Thoracic aorta (tissue), 2 donors: ENCODE measurements around the gene PLCB1. TPM values are rescaled to one million over a fixed set of nuclear protein-coding genes. Genes with fewer than 3 reads are reported as not detected.
"Not testable (repeated sequence)": the region's sequence is repeated elsewhere in the genome, so short reads cannot be mapped to it uniquely, and the experiment has no call there.

ENCODE experiments used
- ATAC-seq: fragments of 150-250 bp; one replicate; pipeline ENCODE4 v1.8.0; 2017; ENCODE audit warnings: low read depth; ENCODE audit not compliant: insufficient number of reproducible peaks, low FRiP score
- DNase-seq: peaks from one replicate; pipeline ENCODE4 v3.0.0-alpha.2; 2020; ENCODE audit warnings: low spot score
- H3K27ac ChIP-seq, 2 donors: fragments of 200-600 bp; sonication (generic); 1 replicate in 1 of 2; 2 replicates in 1 of 2; pipeline ENCODE4 v1.5.1; 2016; ENCODE audit warnings: mild to moderate bottlenecking in 2 of 2, moderate library complexity in 2 of 2
- H3K27me3 ChIP-seq: fragments of 200-600 bp; sonication (generic); replicated peaks from 2 replicates; pipeline ENCODE4 v1.6.0; 2016; ENCODE audit warnings: mild to moderate bottlenecking; ENCODE audit not compliant: insufficient read depth
- H3K36me3 ChIP-seq: fragments of 200-600 bp; sonication (generic); one replicate; pipeline ENCODE4 v1.5.1; 2016
- H3K4me1 ChIP-seq, 2 donors: fragments of 200-600 bp; sonication (generic); 1 replicate in 1 of 2; 2 replicates in 1 of 2; pipeline versions ENCODE4 v1.5.1 to v1.6.0; 2016; ENCODE audit warnings: low read depth in 2 of 2, mild to moderate bottlenecking in 1 of 2; ENCODE audit not compliant: control insufficient read depth in 1 of 2
- H3K4me3 ChIP-seq: fragments of 200-600 bp; sonication (generic); 2 replicates; pipeline ENCODE4 v1.5.1; 2016; ENCODE audit warnings: mild to moderate bottlenecking
- H3K9me3 ChIP-seq: fragments of 200-600 bp; sonication (generic); 2 replicates; pipeline ENCODE4 v1.5.1; 2016
- total RNA-seq, 2 donors: library from RNA; depleted of rRNA; stranded (reverse); fragments of >200 nt; gene quantifications; one replicate each; pipeline versions ENCODE4 v1.1.0 to v1.2.3, GENCODE V29; 2016
- TF ChIP-seq, protein P1 (sequence below): fragments of 200-600 bp; sonication (generic); IDR thresholded peaks from one replicate; pipeline ENCODE4 v1.5.1; 2019; ENCODE audit warnings: antibody characterized with exemption

The PLCB1 gene
- total RNA-seq, 2 donors from 2014 or later: 10.8 to 16.3 TPM

GRCh38 chr20:8815208-8815607 lies 683.1 kb downstream of the PLCB1 start:
- Histone ChIP-seq H3K27ac (no peak overlapping the region), H3K9me3 (no peaks in the 10 kb centered on the region), H3K4me1 (no peaks in the 10 kb centered on the region), H3K36me3 (no peaks in the 10 kb centered on the region), H3K4me3 (no peak overlapping the region), H3K27me3 (no peaks in the 10 kb centered on the region)
- ATAC-seq (no peak), DNase-seq (no peak)
- TF ChIP-seq, protein P1, sequence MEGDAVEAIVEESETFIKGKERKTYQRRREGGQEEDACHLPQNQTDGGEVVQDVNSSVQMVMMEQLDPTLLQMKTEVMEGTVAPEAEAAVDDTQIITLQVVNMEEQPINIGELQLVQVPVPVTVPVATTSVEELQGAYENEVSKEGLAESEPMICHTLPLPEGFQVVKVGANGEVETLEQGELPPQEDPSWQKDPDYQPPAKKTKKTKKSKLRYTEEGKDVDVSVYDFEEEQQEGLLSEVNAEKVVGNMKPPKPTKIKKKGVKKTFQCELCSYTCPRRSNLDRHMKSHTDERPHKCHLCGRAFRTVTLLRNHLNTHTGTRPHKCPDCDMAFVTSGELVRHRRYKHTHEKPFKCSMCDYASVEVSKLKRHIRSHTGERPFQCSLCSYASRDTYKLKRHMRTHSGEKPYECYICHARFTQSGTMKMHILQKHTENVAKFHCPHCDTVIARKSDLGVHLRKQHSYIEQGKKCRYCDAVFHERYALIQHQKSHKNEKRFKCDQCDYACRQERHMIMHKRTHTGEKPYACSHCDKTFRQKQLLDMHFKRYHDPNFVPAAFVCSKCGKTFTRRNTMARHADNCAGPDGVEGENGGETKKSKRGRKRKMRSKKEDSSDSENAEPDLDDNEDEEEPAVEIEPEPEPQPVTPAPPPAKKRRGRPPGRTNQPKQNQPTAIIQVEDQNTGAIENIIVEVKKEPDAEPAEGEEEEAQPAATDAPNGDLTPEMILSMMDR: no peak

GRCh38 chr20:8829256-8829655 lies 697.2 kb downstream of the PLCB1 start:
- Histone ChIP-seq H3K4me3 (no peak overlapping the region), H3K36me3 (no peaks in the 10 kb centered on the region), H3K27ac (no peak overlapping the region), H3K9me3 (no peaks in the 10 kb centered on the region), H3K27me3 (no peaks in the 10 kb centered on the region), H3K4me1 (no peaks in the 10 kb centered on the region)
- TF ChIP-seq, protein P1: no peak
- ATAC-seq (no peak), DNase-seq (no peak)

GRCh38 chr20:8834294-8834693 lies 702.2 kb downstream of the PLCB1 start:
- not testable (repeated sequence) for H3K4me1 ChIP-seq, DNase-seq, H3K9me3 ChIP-seq, H3K27me3 ChIP-seq, ATAC-seq, H3K4me3 ChIP-seq, H3K36me3 ChIP-seq, H3K27ac ChIP-seq

- ATAC-seq: no peak
- DNase-seq: no peak
- TF ChIP-seq, protein P1: no peak
- H3K27me3 ChIP-seq: no peaks in the 10 kb centered on the region
- H3K9me3 ChIP-seq: no peaks in the 10 kb centered on the region
- no peak overlapping the region for H3K27ac ChIP-seq
- H3K4me1 ChIP-seq: no peaks in the 10 kb centered on the region
- no peak overlapping the region for H3K4me3 ChIP-seq
- H3K36me3 ChIP-seq: no peaks in the 10 kb centered on the region
Observed at GRCh38 chr20:8834851-8835250, 702.8 kb downstream of the PLCB1 start.

DNA sequence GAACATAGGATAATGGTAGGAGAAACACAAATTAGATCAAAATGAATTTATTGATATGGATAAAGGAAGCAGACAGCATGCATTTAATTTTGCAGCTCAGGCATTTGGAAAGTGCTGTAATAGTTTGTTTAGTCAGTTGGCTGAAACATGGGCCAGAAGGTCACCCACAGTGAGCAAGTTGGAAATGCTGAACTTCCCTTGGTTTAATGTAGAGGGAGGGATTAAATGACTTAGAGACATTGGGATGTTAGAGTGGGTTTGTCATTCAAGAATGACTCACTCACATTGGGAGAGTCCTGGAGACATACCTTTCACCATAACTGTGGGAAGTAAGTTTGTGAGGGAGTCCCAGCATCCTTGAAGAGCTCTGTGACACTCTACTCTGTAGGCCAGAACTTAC lies 705.3 kb downstream of the PLCB1 start:
- H3K36me3 ChIP-seq: no peaks in the 10 kb centered on the region
- no peaks in the 10 kb centered on the region for H3K27me3 ChIP-seq
- H3K4me1 ChIP-seq: no peaks in the 10 kb centered on the region
- ATAC-seq (no peak), DNase-seq (no peak)
- no peaks in the 10 kb centered on the region for H3K9me3 ChIP-seq
- H3K27ac ChIP-seq: no peak overlapping the region
- H3K4me3 ChIP-seq: no peak overlapping the region
- TF ChIP-seq, protein P1: no peak

GRCh38 chr20:8842525-8842924 lies 710.5 kb downstream of the PLCB1 start:
- TF ChIP-seq, protein P1: no peak
- Histone ChIP-seq H3K4me3 (no peak overlapping the region), H3K36me3 (no peaks in the 10 kb centered on the region), H3K27me3 (no peaks in the 10 kb centered on the region), H3K9me3 (no peaks in the 10 kb centered on the region), H3K4me1 (no peaks in the 10 kb centered on the region), H3K27ac (no peak overlapping the region)
- ATAC-seq (no peak), DNase-seq (no peak)
